Activated effector memory CD4-positive, alpha-beta T cell treated with Interleukin-2 at 50 U/mL for 16 hours (primary cell): ENCODE data around the gene LENEP.

Experiments used
- DNase-seq: peaks from one replicate; pipeline ENCODE4 v3.0.0-alpha.2; 2020

The LENEP gene

GRCh38 chr1:154961207-154962155 lies 31.9 kb upstream of the LENEP start, which contains the start of gene PYGO2:
PYGO2 (minus strand) TSS chr1:154961782; CDS start chr1:154961576, 206 bp downstream.
- DNase-seq: peak; percentile 78

- no peak for DNase-seq
Measured at GRCh38 chr1:154962156-154962749, 31.1 kb upstream of the LENEP start.

GRCh38 chr1:154962795-154963330 lies 30.5 kb upstream of the LENEP start:
- DNase-seq: no peak

GRCh38 chr1:154963643-154964042 lies 29.7 kb upstream of the LENEP start:
- DNase-seq: no peak

GRCh38 chr1:154964359-154964758 lies 29.0 kb upstream of the LENEP start:
- no peak for DNase-seq

- no peak for DNase-seq
Measured at GRCh38 chr1:154966111-154966510, 27.3 kb upstream of the LENEP start.

- no peak for DNase-seq
Measured at GRCh38 chr1:154967331-154967950, 25.9 kb upstream of the LENEP start.

GRCh38 chr1:154968731-154969130 lies 24.7 kb upstream of the LENEP start:
- DNase-seq: no peak

GRCh38 chr1:154969246-154969645 lies 24.1 kb upstream of the LENEP start:
- no peak for DNase-seq

GRCh38 chr1:154969860-154970452 lies 23.4 kb upstream of the LENEP start:
- no peak for DNase-seq

- DNase-seq: no peak
Measured at GRCh38 chr1:154970631-154971340, 22.6 kb upstream of the LENEP start, which contains the start of gene SHC1. SHC1 (minus strand) TSS chr1:154970747; CDS start chr1:154970526, 221 bp downstream.

GRCh38 chr1:154971341-154971998 lies 21.9 kb upstream of the LENEP start:
- no peak for DNase-seq

- DNase-seq: no peak
Measured at GRCh38 chr1:154972213-154972516, 21.2 kb upstream of the LENEP start.

- DNase-seq: no peak
Measured at GRCh38 chr1:154972517-154973343, 20.7 kb upstream of the LENEP start.

- peak; percentile 82 for DNase-seq
Measured at GRCh38 chr1:154973344-154974101, 19.9 kb upstream of the LENEP start.

- peak; percentile 96 for DNase-seq
Measured at GRCh38 chr1:154974102-154974807, 19.1 kb upstream of the LENEP start, which contains the start of gene CKS1B. CKS1B (plus strand) TSS chr1:154974681; CDS start chr1:154974746, 65 bp downstream.

GRCh38 chr1:154974808-154975408 lies 18.5 kb upstream of the LENEP start:
- peak; percentile 90 for DNase-seq

GRCh38 chr1:154975409-154976059 lies 17.9 kb upstream of the LENEP start:
- peak; percentile 39 for DNase-seq
